Measurements from ENCODE around the gene CA11. TPM values are rescaled to one million over a fixed set of nuclear protein-coding genes. Genes with fewer than 3 reads are reported as not detected.
"Not testable (repeated sequence)": the region's sequence is repeated elsewhere in the genome, so short reads cannot be mapped to it uniquely, and the experiment has no call there.

The CA11 gene
- total RNA-seq, 2 donors from 2014 or later: 2.9 TPM; not detected in 1

DNA sequence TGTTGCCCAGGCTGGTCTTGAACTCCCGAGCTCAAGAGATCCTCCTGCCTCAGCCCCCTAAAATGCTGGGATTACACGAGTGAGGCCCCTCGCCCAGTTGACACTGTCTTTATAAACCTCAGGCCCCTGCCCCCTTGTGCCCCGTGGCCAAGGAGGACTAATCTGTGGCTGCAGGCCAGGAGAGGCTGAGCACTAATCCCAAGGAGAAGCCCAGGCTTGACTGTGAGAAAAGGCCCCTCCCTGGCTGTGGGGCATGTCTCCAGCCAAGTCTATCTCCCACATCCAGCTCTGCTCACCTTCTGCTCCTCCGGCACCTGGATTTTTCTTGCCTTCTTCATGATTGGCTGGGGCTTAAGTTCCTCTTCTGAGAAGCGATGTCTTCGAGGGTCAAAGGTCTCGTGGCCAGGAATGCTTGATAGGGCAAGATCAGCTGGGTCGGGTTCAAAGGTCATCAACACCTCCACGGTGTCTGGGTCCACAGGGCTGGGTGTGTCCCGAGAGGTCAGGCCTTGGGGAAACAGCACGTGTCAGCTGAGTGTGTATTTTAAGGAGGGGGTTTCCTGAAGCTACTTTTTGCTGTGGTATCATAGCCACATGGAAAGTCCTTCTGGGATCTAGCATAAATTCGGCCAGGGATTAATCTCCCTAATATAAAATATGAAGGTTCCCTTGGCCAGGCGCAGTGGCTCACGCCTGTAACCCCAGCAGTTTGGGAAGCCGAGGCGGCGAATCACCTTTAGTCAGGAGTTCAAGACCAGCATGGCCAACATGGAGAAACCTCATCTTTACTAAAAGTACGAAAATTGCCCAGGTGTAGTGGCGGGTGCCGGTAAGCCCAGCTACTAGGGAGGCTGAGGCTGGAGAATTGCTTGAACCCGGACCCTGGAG, 12.6 kb downstream of the CA11 start:
- H3K4me3 ChIP-seq: no peak overlapping the region
- H3K36me3 ChIP-seq (replicated peaks in 1 of 2; ENCODE audit: insufficient read depth in 1 of 2, low read depth in 2 of 2): no peaks in the 10 kb centered on the region
- intact Hi-C loops (cut with DNase I): no loop called here
- H3K27ac ChIP-seq: peak overlapping the region in 3 of 4 donors; percentile 95 to 98 (median 96)
- WGBS, 2 donors: 38 to 56% methylated on average over 12 to 22 of the region's 22 CpGs
- DNase-seq (no peak), ATAC-seq (no peak)
- peaks cover 35% of the 10 kb centered on the region for H3K4me1 ChIP-seq
- TF ChIP-seq, protein P1, sequence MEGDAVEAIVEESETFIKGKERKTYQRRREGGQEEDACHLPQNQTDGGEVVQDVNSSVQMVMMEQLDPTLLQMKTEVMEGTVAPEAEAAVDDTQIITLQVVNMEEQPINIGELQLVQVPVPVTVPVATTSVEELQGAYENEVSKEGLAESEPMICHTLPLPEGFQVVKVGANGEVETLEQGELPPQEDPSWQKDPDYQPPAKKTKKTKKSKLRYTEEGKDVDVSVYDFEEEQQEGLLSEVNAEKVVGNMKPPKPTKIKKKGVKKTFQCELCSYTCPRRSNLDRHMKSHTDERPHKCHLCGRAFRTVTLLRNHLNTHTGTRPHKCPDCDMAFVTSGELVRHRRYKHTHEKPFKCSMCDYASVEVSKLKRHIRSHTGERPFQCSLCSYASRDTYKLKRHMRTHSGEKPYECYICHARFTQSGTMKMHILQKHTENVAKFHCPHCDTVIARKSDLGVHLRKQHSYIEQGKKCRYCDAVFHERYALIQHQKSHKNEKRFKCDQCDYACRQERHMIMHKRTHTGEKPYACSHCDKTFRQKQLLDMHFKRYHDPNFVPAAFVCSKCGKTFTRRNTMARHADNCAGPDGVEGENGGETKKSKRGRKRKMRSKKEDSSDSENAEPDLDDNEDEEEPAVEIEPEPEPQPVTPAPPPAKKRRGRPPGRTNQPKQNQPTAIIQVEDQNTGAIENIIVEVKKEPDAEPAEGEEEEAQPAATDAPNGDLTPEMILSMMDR (IDR thresholded peaks at IDR 0.05): no peak
- no peak for TF ChIP-seq POLR2A (IDR thresholded peaks at IDR 0.05)
- H3K27me3 ChIP-seq: no peaks in the 10 kb centered on the region
- H3K9me3 ChIP-seq: no peaks in the 10 kb centered on the region

DNA sequence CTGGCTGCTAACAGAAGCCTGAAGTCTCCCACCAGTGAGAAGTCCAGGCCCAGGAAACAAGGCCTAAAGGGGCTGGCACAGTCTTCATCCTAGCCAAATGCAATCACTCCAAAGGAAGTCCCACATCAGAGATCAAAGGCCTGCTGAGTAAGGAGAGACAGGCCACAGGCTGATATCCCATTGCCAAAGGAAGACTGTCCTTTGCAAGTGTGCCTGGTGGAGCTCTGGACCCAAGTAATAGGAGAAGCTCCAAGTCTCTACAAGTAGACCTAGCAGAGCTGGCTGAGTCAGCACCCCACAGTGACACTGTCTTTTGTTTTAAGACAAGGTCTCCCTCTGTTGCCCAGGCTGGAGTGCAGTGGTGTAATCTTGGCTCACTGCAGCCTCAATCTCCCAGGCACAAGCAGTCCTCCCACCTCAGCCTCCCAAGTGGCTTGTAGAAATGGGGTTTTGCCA, 13.3 kb downstream of the CA11 start:
- H3K27ac ChIP-seq: peak overlapping the region in 3 of 4 donors; percentile 95 to 98 (median 96)
- H3K36me3 ChIP-seq (replicated peaks in 1 of 2; ENCODE audit: insufficient read depth in 1 of 2, low read depth in 2 of 2): no peaks in the 10 kb centered on the region
- intact Hi-C loops (cut with DNase I): no loop called here
- H3K27me3 ChIP-seq: no peaks in the 10 kb centered on the region
- H3K4me1 ChIP-seq: peaks cover 33% of the 10 kb centered on the region
- TF ChIP-seq, protein P1 (IDR thresholded peaks at IDR 0.05): no peak
- no peak for TF ChIP-seq POLR2A (IDR thresholded peaks at IDR 0.05)
- DNase-seq (no peak), ATAC-seq (no peak)
- H3K9me3 ChIP-seq: no peaks in the 10 kb centered on the region
- no peak overlapping the region for H3K4me3 ChIP-seq

DNA sequence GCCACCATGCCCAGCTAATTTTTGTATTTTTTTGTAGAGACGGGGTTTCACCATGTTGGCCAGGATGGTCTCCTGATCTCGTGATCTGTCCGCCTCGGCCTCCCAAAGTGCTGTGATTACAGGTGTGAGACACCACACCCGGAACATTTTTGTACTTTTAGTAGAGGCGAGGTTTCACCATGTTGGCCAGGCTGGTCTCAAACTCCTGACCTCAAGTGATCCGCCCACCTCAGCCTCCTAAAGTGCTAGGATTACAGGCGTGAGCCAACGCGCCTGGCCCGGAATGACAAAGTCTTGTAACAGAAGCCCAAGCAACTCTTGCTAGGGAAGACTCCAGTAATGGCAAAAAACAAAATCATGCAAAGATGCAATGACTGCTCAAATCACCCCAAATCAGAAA, 13.7 kb downstream of the CA11 start:
- Histone ChIP-seq H3K27ac (peak overlapping the region in 2 of 4 donors; percentile 95 to 98), H3K4me1 (peaks cover 33% of the 10 kb centered on the region)
- H3K4me3 ChIP-seq; H3K9me3 ChIP-seq; ATAC-seq; DNase-seq; H3K36me3 ChIP-seq (replicated peaks in 1 of 2; ENCODE audit: insufficient read depth in 1 of 2, low read depth in 2 of 2); H3K27me3 ChIP-seq; intact Hi-C loops (cut with DNase I): not testable (repeated sequence)
- 87 to 97% methylated on average over 11 of the region's 11 CpGs for WGBS, 2 donors

DNA sequence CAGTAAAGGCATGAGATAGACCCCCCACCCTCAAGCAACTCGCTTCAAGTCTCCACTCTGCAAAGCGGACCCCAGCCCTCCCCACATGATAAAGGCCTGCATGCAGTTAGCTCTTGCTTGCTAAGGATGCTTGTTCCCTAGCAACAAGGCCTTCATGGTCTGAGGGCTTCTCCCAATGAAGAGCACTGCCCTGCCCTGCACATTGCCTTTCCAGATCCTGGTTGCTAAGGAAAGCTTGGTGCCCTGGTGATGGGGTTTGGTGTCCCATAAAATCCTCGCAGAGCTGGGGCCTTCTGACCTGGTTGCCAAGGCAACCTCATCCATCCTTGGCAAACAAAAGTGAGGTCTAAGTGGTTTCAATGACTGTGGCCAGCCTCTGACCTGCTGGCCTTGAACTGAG, 14.8 kb downstream of the CA11 start:
- 78% methylated on average over 3 of the region's 3 CpGs; no CpG with 5 or more reads in 1 of the 2 donors for WGBS, 2 donors
- H3K4me1 ChIP-seq: peaks cover 33% of the 10 kb centered on the region
- TF ChIP-seq POLR2A (IDR thresholded peaks at IDR 0.05): no peak
- TF ChIP-seq, protein P1 (IDR thresholded peaks at IDR 0.05): no peak

DNA sequence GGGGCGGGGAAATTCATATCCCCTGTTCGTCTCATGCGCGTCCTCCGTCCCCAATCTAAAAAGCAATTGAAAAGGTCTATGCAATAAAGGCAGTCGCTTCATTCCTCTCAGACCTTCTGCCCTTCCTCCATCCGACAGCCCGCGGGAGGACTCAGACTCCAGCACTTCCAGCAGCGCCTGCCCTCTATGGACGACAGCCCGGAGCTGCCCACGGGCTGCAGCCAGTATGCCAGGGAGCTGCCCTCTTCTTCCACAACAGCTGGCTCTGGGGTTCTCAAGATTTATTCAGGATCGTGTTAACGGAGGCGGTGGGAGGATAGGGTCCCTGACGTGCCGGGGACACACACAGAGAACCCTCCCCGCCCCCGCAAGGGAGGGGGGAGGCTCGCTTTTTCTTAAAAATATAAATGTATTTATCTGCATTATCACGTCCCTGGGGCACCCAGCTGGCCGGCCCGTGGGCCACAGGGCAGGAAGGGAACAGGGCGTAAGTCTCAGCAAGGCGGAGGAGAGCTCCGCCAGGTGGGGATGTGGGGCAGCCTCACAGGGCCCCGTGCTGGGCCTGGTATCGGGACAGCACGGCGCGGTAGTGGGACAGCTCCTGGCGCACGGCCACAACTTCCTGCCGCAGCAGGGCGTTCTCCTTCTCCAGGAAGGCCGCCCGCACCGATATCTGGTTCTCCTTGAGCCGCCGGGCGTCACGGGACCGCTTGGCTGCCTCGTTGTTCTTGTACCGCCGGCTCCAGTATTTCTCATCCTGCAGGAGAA, 15.5 kb downstream of the CA11 start:
- WGBS, 2 donors: 59 to 89% methylated on average over 40 to 44 of the region's 47 CpGs
- DNase-seq: peak in 3 of 4 donors; percentile 62 to 76 (median 65)
- H3K9me3 ChIP-seq: no peaks in the 10 kb centered on the region
- no peak overlapping the region for H3K4me3 ChIP-seq
- peak overlapping the region in 3 of 4 donors; percentile 16 to 64 (median 22) for H3K27ac ChIP-seq
- peaks cover 33% of the 10 kb centered on the region for H3K4me1 ChIP-seq
- no peak for TF ChIP-seq POLR2A (IDR thresholded peaks at IDR 0.05)
- TF ChIP-seq, protein P1 (IDR thresholded peaks at IDR 0.05): no peak
- no peaks in the 10 kb centered on the region for H3K27me3 ChIP-seq
- no peaks in the 10 kb centered on the region for H3K36me3 ChIP-seq (replicated peaks in 1 of 2; ENCODE audit: insufficient read depth in 1 of 2, low read depth in 2 of 2)
- no peak for ATAC-seq
- intact Hi-C loops (cut with DNase I): no loop called here

More for the DNA sequence above, 14.8 kb downstream of the CA11 start:
- H3K9me3 ChIP-seq: no peaks in the 10 kb centered on the region
- no peak overlapping the region for H3K4me3 ChIP-seq
- H3K36me3 ChIP-seq (replicated peaks in 1 of 2; ENCODE audit: insufficient read depth in 1 of 2, low read depth in 2 of 2): no peaks in the 10 kb centered on the region
- intact Hi-C loops (cut with DNase I): no loop called here
- DNase-seq (no peak), ATAC-seq (no peak)
- H3K27ac ChIP-seq: peak overlapping the region in 2 of 4 donors; percentile 22 to 64
- no peaks in the 10 kb centered on the region for H3K27me3 ChIP-seq
